Gastroesophageal sphincter (tissue), 3 donors: ENCODE data around the gene SLC44A4.

Experiments used
- POLR2A ChIP-seq, 2 donors: fragments of 450-650 bp; IDR thresholded peaks; one replicate each; pipeline ENCODE4 v1.6.1; 2017; ENCODE audit warnings: antibody characterized with exemption in 2 of 2, mild to moderate bottlenecking in 2 of 2, moderate library complexity in 1 of 2
- TF ChIP-seq, protein P1 (sequence below), 4 experiments: fragments of 200-600 bp in 2 of 4; fragments of 450-650 bp in 2 of 4; sonication (generic) in 1 of 4; IDR thresholded peaks; one replicate each; pipeline ENCODE4 v1.5.1; 2017 to 2019; ENCODE audit warnings: antibody characterized with exemption in 4 of 4, mild to moderate bottlenecking in 2 of 4, moderate library complexity in 2 of 4

DNA sequence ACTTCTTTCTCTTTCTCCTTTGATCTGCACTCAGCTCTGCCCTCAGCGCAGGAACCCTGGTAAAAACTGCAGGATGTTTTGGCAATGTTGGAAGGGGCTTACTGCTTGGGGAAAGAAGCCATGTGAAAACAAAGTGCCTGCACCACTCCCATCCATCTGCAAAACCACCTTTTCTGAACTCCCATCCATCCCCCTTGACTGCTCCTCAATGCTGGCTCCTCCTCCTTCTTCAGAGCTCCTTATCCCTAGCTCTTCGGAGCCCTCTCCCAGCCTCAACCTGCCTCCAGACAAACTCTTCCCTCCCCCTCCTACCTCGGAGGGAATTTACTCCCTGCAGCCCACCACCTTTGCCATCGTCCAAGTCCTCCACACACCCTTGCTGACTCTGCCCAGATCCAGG lies 27.3 kb upstream of the SLC44A4 start:
- no peak for TF ChIP-seq POLR2A (IDR thresholded peaks at IDR 0.05)
- TF ChIP-seq, protein P1, sequence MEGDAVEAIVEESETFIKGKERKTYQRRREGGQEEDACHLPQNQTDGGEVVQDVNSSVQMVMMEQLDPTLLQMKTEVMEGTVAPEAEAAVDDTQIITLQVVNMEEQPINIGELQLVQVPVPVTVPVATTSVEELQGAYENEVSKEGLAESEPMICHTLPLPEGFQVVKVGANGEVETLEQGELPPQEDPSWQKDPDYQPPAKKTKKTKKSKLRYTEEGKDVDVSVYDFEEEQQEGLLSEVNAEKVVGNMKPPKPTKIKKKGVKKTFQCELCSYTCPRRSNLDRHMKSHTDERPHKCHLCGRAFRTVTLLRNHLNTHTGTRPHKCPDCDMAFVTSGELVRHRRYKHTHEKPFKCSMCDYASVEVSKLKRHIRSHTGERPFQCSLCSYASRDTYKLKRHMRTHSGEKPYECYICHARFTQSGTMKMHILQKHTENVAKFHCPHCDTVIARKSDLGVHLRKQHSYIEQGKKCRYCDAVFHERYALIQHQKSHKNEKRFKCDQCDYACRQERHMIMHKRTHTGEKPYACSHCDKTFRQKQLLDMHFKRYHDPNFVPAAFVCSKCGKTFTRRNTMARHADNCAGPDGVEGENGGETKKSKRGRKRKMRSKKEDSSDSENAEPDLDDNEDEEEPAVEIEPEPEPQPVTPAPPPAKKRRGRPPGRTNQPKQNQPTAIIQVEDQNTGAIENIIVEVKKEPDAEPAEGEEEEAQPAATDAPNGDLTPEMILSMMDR (IDR thresholded peaks at IDR 0.05) = no peak
